GM19238 (cell line): ENCODE measurements around the gene CTF1.

Source experiments
- DNase-seq: peaks from one replicate; pipeline ENCODE4 v3.0.0; 2011; ENCODE audit warnings: low spot score; ENCODE audit not compliant: insufficient read length

The CTF1 gene

GRCh38 chr16:30907064-30907463, 10.7 kb downstream of the CTF1 start:
- no peak for DNase-seq

- DNase-seq: no peak
These were observed 14.1 kb downstream of the CTF1 start for GRCh38 chr16:30910427-30911029.

GRCh38 chr16:30912794-30913412, 16.5 kb downstream of the CTF1 start:
- DNase-seq: no peak

- no peak for DNase-seq
These were observed 18.4 kb downstream of the CTF1 start for GRCh38 chr16:30914830-30915229.

DNA sequence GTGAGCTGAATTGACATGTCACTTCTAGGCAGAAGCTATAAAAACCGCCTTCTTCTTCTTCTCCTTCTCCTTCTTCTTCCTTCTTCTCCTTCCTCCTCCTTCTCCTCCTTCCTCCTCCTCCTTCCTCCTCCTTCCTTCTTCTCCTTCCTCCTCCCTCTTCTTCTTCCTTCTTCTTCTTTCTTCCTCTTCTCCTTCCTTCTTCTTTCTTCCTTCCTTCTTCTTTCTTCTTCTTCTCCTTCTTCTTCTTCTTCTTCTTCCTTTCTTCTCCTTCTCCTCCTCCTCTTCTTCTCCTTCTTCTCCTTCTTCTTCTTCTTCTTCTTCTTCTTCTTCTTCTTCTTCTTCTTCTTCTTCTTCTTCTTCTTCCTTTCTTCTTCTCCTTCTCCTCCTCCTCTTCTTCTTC, 22.2 kb downstream of the CTF1 start:
- DNase-seq: no peak

DNA sequence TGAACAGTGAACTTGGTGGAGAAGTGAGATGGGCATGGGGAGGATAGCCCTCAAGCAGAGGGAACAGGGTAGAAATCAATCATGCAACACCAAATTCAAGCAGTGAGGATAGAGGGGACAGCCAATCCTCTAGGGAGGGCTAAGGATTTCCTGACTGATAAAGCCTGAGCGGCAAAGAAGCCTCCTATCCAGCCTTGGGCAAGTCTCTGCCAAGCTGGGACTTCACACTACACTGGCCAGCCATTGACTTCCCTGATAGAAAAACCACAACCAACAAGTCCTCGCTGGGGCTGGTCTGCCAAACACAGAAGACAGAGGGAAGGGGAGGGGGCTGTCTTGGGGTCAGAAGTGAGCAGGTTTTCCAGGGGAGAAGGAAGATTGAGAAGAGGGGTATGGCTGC, 24.5 kb downstream of the CTF1 start:
- no peak for DNase-seq

GRCh38 chr16:30921459-30921747, 25.0 kb downstream of the CTF1 start:
- no peak for DNase-seq

DNA sequence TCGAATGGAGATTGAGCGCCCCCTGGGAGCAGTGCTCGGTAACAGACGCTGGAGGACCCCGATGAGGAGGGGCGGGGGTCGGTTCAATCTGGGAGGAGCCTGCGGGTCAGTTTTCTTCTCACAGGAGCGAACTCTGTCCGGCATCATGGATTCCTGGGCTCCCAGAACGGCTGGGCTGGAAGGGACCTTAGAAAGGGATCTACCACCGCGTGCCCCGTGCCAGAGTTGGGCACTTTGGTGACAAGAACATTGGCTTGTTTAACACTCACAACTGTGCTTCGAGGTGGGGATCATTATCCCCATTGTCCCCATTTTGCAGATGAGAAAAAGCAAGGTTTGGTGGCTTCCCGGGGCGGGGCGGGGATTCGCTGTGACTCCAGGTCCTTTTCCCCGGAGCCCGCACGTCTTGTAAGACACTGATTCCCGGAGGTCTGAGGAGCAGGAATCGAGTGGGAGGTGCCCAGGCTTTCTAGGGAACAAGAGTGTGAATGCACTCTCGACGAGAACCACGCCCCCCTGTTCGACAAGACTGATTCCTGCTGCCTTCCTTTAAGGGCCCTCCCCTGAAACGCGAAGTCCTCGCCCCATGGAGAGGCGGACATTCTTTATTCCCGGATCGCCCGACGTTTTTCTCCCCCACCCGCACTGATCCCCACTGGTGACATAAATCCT, 25.5 kb downstream of the CTF1 start:
- peak; percentile 66 for DNase-seq

GRCh38 chr16:30922420-30922959, 26.1 kb downstream of the CTF1 start:
- DNase-seq: peak; percentile 93

DNA sequence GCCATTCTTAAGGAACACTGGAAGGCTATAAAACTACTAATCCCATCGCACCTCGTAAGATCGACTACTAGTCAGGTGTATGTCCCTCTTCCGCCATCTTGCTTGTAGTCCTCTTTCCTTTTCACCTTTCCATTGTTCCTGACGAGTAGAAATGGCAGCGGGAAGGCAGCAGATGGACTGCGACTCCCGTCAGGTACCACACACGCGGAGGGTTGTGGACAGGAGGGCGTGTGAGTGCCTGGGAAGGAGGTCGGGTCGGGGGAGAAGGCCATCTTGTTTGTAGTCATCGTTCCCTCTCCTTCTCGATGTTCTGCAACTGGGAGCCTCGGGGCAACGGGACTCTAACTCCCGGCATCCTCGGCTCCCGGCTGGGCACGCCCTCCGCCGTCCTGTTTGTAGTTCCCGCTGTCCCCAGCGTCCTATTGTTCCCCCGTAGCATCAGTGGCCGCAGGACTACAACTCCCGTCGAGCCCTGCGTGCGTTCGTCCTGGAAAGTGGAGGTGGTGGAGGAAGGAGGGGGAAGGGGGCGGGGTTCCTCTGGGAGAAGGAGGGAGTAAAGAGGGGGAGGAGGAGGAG, 26.6 kb downstream of the CTF1 start:
- DNase-seq: peak; percentile 96

GRCh38 chr16:30923554-30924075, 27.2 kb downstream of the CTF1 start, which contains the start of gene FBXL19:
TSS of gene FBXL19 (plus strand) at chr16:30923572. CDS start at chr16:30925755, 2,183 bp downstream.
- DNase-seq: no peak

DNA sequence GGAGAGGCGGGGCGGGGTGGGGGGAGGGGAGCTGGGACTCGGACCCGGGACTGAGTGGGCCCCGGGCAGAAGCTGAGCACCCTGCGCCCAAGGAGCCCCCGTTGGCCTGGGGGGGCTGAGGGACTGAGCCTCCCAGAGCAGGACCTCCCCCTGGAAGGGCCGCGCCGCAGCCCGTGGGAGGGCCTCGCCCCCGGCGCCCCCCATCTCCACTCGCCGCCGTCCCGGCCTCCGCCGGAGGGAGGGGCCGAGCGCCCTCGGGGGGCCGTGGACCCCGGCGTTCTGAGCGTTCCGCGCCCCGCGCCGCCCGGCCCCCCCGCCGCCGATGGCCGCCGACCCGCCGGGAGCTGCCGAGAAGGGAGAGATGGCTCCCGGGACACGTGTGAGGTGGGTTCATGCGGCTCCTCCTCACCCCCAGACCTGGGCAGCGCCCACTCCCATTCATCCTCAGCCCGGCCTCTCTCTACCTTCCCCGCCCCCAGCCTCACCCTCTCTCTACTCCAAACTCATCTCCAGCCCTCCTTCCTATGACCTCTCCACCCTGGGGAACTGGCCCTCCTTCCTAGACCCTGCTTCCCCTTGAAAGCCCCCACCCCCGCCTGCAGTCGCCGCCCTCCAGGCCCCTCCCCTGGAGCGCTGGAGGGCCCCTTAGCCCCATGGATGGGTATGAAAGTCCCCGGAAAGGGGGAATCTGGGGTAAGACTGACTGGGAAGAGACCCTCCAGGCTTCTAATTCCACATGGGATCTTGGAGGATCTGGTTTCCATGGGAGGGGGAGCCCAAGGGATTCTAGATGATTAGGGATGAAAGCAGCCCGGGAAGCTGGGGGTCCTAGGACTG, 27.9 kb downstream of the CTF1 start:
- peak; percentile 19 for DNase-seq

DNA sequence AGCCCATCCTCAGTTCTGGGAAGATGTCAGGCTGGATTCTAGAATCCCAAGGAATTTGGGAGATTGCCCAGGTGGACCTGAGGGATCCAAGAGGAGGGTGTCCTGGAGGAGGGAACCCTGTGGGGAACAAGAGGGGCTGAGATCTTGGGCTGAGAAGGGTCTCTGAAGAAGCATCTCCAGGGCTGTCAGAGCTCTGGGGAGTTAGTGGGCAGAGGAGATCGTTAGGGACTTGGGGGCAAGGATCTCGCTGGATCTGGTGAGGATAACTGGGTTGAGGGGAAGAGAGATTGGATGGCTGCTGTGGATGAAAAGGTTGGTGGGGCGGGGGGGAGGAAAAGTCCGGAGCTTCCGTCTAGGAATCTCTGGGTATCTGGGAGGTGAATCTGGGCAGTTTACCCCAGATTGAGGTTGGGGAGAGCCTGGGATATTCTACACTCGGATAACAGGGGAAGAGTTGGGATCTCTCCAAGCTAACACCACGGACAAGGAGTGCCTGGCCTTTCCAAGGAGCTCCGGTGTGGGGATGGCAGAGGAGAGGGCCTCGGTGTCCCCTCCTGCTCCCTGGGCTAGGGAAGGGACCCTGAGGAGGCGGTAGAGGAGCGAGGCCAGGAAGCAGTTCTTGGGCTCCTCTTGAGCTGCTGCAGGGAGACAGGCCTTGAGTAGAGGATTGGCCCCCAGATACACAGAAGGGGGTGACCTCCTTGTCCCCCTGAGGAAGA, 28.7 kb downstream of the CTF1 start:
- no peak for DNase-seq

GRCh38 chr16:30925632-30925987, 29.2 kb downstream of the CTF1 start:
- no peak for DNase-seq

- DNase-seq: no peak
These were observed 29.8 kb downstream of the CTF1 start for GRCh38 chr16:30925995-30926811.

- DNase-seq: no peak
These were observed 30.7 kb downstream of the CTF1 start for GRCh38 chr16:30926937-30927788.

GRCh38 chr16:30927789-30928378, 31.5 kb downstream of the CTF1 start:
- DNase-seq: peak; percentile 42

DNA sequence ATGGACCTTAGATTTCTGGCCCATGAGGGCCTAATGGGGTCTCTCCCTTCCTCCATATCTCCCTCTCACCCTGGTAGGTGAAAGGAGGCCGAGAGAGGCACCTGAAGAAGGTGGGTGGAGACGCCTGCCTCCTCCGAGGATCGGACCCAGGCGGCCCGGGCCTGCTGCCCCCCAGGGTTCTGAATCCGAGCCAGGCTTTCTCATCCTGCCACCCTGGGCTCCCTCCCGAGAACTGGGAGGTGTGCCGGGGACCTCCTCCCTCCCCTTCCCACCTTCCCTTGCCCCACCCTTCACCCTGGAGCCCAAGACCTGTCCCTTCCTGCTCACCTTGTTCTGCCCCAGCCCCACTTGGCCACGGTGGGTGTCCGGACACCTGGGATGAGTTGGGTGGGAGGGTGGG, 32.0 kb downstream of the CTF1 start:
- DNase-seq: peak; percentile 0
